ENCODE measurements around the gene IMPG1.

- no peak for TF ChIP-seq CTCF (IDR thresholded peaks at IDR 0.05)
- no peak for TF ChIP-seq EZH2 (IDR thresholded peaks at IDR 0.05)
- TF ChIP-seq EZH2phosphoT487 (IDR thresholded peaks at IDR 0.05) = no peak
Measured at GRCh38 chr6:75935473-75935793, 137.0 kb downstream of the IMPG1 start.
